ENCODE results near the gene PAMR1.
"Not testable (repeated sequence)": the region's sequence is repeated elsewhere in the genome, so short reads cannot be mapped to it uniquely, and the experiment has no call there.

PAMR1 gene, protein sequence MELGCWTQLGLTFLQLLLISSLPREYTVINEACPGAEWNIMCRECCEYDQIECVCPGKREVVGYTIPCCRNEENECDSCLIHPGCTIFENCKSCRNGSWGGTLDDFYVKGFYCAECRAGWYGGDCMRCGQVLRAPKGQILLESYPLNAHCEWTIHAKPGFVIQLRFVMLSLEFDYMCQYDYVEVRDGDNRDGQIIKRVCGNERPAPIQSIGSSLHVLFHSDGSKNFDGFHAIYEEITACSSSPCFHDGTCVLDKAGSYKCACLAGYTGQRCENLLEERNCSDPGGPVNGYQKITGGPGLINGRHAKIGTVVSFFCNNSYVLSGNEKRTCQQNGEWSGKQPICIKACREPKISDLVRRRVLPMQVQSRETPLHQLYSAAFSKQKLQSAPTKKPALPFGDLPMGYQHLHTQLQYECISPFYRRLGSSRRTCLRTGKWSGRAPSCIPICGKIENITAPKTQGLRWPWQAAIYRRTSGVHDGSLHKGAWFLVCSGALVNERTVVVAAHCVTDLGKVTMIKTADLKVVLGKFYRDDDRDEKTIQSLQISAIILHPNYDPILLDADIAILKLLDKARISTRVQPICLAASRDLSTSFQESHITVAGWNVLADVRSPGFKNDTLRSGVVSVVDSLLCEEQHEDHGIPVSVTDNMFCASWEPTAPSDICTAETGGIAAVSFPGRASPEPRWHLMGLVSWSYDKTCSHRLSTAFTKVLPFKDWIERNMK

DNA sequence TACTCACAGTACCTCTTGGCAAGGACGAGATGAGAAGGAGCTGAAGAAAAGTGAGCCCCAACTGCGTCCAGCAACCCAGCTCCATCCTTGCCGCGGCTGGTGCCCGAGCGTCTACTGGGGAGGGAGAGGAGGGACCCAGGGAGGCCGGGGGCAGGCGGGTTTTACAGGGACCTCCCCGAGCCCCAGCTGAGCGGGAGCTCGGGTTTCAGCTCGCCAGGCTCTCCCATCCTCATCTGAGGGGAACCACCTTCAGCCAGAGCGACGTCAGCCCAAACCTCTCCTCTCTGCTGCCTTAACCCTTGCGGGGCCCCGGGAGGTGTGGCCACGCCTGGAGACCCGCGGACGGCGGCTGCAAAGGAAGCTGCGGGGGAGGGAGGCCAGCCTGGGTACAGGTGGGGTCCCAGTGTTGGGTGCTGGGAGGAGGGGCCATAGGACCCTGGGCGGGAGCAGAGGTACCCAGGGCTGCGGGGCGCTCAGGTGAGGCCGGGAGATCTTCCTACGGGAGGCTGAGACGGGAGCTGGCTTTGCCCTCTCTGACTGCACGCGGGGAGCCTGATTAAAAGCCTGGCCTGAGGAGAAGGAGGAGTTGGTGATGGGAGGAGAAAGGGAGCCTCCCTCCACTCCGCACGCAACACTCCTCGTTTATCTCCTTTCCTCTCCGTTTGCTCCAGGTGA, at the start of gene PAMR1:
Gene PAMR1, minus strand, starts transcription at position 116 of the 675 bp plus-strand sequence. Its CDS starts 31 bp downstream, at position 85.
- FAIRE-seq = no peak

DNA sequence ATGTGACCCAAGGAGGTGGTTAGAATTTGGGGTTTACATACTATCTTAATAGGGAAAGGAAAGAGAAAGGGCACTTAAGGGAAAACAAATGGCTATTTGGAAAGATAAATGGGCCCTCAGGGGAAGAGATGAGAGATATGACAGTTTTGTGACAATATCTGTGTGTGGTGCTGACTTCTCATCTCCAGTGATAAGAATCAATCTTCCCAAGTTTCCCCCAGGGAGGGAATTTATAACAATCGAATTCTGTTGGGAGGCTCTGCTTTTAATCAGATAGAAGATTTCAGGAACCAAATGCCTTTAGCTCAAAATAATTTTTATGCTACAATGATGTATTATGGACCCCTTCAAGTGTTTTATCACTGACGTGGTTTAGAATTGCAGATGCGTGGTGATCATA, 46.3 kb upstream of the PAMR1 start:
- FAIRE-seq = no peak

DNA sequence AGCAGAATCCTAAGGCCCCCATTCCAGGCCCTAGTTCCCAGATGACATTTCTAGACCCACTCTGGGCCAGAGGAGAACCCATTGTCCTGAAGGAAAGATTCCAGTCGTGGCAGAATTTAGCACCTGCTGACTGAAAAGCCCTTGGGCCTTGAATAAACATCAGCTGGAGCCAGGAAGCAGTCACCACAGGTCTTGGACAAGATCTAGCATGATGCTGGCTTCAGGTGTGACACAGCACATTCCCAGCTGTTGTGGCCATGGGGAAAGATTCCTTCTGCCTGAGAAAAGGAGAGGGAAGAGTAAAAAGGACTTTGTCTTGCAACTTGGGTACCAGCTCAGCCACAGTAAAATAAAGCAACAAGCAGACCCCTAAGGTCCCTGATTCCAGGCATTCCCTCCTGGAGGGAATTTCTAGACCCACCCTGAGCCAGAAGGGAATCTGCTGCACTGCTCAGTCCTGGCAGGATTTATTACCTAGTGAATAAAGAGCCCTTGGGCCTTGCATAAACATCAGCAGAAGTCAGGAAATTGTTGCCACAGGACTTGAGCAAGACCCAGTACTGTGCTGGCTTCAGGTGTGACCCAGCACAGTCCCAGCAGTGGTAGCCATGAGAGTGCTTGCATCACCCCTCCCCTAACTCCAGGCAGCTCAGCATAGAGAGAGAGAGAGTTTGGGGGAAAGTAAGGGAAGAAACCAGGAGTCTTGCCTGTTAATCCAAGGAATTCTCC, 42.5 kb upstream of the PAMR1 start:
- FAIRE-seq = no peak

DNA sequence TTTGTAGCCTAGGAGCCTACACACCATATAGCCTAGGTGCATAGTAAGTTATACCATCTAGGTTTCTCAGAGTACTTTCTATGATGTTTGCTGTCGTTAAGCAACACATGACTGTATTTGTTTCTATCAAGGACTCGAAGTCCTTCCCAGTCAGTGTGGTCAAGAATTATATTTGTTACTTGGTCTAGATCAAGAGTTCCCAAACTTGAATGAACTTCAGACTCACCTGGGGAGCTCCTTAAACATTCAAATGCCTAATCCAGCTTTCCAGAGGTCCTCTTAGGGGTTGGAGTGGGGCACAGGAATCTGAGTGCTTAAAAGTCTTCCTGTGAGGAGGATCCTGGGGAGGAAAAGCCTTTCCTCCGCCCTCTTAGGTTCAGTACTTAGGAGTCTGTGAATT, 41.5 kb upstream of the PAMR1 start:
- FAIRE-seq = no peak

DNA sequence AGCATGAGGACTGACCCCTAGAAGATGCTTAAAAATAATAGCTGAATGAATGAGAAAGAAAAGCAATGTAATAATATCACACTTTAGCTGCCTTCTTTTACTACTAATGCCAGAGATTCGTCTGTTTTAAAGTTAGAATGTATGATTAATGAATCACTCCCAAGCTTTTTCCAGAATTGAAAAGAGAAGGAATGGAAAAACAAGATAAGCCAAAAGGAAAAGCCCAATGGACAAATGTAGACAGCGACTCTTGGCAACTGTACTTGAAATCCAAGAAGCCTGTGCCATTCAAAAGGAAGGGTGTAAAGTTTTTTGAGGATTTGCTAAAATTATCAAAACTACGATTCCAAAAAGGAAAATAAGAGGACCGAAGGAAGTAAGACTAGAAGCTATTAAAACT, 40.8 kb upstream of the PAMR1 start:
- no peak for FAIRE-seq

DNA sequence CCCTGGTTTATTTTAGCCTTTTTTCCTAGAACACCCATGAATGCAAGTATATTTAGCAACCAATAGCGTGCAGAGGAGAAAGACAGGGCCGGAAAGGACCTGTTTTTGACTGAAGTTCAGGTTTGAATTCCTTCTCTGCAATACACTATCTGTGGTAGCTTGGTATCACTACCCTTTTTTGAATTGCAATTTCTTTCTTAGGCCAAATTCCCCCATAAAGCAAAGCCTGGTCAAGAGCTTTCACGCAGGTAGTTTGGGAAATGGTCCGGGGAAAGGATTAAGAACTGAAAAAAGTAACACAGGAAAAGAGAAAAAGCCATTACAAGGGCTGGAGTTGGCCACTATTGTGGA, 38.8 kb upstream of the PAMR1 start:
- FAIRE-seq = no peak

DNA sequence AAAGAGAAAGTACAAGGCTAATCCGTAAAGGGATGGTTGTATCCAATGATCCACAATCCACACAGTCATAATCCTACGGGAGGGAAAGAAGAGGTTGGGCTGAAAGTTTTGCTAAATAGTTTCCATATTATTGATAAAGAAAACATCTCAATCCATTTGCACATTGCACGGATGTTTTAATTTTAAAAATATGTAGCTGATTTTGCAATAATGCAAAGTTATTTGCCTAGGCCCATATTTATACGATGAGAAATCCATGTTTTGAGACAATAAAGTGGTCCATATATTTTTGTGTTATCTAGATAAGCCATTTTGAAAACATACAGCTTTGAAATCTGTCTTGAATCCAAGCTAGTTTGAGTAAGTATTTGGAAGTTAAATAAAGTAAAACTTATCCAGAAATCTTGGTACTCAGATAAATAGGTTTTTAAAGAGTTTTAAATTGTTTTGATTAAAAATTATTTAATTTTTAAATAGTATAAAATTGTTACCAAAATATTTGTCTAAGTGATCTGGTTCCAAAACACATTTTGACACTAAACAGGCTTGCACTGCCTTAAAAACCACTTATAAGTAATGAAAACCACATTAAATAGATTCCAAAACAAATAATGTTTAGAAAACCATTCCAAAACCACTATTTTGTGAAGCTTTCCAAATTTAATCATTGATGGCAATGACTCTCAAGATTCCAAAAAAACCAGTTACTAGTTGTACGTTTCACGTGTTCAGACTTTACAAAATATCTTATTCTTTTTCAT, 38.2 kb upstream of the PAMR1 start:
- FAIRE-seq = no peak

DNA sequence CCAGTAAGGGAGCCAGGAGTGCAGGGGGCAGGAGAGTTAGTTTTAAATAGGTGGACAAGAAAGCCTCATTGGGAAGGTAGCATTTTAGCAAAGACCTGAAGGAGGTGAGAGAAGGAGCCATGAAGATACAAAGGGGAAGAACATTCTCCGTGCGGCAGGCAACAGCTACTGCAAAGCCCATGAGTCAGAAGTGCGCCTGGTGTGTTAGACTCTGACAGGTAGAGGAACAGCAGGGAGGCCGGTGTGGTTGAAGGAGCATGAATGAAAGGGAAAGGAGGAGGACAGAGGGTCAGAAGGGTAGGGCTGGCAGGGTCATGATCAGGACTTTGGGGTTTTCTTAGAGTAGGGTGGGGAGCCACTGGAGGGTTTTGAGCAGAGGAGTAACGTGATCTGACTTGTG, 34.5 kb upstream of the PAMR1 start:
- FAIRE-seq = no peak

DNA sequence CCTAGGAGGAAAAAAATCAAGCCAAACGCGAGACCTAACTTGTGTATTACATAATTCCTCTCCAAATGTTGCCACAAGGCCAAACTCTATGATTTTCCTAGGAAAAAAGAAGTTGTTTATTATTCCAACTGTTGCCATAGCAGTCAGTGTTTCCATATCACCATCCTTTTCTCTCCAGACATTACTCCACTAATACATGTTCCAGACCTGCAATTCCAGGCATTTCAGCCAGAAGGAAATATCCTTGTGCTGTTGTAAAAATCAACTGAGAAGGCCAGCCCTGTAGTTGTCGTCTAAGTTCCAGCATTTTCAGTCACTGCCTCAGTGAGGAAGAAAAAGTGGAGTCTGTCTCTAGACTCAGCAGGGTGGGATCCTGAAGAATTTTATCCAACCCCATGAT, 33.1 kb upstream of the PAMR1 start:
- FAIRE-seq = no peak

DNA sequence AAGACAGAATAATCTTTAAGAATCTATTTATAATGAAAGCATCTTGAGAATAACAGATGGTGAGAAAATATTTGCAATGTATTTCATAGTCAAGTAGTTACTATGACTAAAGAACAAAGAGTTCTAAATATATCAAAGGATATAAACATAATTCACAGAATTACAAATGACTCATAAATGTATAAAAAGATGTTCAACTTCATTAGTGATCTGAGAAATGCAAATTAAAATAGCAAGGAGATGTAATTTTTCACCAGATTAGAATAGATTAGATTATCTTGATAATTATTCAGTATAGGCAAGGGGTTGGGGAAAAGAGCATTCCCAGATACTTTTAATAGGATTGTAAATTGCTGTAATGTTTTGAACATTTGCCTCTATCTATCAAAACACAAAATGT, 30.1 kb upstream of the PAMR1 start:
- no peak for FAIRE-seq

DNA sequence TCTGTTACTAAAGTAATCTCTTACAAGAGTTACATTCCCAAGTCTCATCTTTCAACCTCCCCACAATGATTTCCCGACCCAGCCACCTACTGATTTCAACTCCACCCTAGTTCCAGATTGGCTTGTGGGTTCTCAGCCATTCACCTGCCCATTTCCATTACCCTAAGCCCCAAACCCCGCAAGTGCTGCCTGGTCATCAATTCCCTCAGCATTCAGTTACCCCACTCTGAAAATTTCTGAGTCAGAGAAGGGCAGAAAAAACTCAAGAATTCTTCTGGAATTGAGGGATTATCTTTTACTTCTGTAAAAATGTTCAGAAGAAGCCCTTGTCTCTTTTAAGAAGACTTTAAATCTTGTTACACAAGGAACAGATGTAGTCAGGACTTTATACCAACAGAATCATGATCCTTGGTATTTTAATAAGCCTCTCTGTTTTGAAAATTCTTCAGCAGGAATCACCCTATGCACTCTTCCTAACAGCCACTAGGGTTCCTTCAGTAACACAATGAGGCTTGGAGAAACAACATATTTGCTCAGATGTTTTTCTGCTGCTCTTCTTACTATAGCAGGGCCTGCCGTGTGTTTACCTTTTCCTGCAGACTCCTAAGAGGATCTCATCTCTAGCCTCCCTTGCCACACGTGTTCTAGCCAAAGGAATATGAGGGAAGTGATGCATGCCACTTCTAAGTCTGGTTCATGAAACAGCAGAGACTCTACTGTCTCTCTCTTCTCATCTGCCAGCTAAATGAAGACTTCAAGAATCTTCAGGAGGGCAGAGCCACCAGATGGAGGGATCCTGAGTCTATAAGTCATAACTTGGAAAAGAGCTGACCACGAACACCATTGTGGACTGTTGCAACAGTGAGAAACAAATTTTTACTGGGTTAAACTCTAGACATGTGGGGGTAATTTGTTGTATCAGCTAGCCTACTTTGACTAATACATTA, 29.3 kb upstream of the PAMR1 start:
- no peak for FAIRE-seq

DNA sequence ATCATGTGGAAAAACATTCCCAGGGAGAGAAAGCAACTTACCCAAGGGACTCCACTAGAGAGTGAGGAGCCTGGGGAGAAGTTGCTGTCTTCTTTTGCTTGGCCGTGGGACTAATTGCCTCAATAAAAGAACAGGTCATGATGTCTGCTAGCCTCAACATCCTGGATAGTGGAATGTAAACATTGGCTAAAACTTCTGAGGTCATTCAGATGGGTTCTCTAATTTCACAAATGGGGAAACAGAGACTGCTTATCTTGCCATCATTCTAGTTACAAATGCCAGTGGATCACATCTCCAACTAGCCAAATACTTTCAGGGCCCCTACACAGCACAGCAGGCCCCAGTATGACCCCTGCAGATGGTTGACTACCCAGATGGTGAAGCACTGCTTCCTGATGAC, 28.4 kb upstream of the PAMR1 start:
- FAIRE-seq = no peak

DNA sequence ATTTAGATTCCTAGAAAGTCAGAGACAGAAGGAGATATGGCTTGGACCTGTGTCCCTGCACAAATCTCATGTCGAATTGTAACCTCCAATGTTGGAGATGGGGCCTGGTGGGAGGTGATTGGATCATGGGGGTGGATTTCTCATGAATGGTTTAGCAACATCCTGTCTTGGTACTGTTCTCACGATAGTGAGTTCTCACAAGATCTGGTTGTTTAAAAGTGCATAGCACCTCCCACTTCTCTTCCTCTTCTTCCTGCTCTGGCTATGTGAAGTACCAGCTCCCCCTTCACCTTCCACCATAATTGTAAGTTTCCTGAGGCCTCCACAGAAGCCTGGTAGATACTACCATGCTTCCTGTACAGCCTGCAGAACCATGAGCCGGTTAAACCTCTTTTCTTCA, 27.6 kb upstream of the PAMR1 start:
- FAIRE-seq = no peak

DNA sequence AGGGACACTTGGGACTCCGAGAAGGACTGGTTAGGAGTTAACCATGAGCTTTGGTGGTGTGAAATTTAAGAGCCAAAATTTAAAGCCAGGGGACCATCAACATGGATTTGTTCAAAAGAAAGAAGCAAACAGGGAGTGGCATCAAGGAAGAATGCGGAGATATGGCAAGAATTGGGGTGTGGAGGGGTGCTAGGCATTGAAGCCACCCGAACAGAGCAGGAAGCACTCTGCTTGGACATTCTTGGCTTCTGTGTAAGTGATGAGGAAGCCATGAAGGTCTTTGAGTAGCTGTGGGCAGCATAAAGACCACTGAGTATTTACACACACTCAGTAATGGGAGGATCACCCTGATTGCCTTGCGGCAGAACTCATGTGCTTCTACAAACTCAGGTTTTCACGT, 27.2 kb upstream of the PAMR1 start:
- FAIRE-seq = no peak

DNA sequence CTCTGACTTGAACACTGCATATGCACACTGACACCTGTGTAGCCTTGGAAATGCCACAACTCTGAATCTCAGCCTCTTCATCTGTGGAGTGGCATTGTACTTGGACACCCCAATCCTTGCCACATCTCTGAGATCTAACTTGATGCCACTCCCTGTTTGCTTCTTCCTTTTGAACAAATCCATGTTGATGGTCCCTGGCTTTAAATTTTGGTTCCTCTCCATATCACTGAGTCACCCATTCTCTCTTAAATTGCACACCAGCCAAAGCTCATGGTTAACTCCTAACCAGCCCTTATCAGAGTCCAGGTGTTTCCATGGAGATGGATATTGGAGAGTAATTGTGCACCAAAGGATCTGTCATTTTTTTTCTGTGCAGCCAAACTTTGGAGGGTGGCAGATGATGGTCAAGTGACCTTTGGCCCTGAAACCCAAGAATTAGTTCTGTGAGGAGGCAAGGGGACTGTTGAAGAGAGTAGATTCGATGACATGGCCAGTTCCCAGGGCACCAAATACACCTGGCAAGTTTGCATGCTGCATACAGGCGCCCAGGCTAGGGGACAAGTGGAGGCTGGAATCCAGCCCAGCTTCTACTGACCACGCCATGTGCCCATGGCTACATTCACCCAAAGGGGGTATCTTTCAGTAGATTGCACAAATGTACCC, 25.1 kb upstream of the PAMR1 start:
- FAIRE-seq = no peak

DNA sequence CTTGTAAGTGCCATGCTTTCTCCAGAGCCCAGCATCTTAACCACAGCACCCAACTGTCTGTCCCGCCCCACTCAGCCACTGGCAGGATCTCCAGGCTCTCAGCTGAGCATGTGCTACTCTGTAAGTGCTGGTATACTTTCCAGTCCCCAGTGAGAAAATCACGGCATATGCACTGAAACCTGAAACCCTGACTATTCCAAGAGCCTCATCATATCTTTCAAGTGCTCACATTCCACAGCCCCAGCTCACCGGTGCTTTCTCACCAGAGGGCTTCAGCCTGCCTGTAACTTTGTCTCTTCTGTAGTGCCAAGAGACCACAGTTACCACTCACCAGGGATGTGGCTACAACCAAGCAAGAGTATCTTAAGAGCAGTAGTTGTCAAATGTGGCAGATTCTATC, 24.4 kb upstream of the PAMR1 start:
- no peak for FAIRE-seq

DNA sequence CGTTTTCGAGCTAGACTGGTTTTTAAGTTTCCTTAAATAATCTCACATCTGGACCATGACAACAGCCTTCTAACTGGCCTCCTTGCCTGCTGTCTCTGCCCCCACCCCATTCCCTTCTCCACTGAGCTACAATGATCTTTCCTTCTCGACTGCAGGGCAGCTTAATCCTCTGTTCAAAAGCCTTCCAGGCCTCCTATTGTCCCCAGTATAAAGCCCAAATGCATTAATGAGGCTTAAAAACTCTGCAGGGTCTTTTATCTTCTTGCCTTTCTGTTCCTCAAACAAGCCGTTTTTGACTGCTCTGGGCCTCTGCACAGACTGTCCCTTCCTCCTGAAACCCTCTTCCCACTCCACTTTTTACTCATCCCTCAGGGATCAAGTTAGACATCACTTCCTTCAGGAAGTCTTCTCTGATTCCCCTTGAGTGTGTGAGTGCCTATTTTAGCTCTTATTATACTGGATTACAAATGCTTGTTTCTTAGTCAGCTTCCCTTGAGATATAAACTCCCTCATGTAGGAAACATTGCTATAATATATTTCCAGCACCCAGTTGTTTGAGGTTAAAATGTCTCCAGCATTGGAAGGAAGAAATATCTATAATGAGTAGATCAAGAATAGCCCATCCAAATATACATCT, 23.6 kb upstream of the PAMR1 start:
- FAIRE-seq = no peak

DNA sequence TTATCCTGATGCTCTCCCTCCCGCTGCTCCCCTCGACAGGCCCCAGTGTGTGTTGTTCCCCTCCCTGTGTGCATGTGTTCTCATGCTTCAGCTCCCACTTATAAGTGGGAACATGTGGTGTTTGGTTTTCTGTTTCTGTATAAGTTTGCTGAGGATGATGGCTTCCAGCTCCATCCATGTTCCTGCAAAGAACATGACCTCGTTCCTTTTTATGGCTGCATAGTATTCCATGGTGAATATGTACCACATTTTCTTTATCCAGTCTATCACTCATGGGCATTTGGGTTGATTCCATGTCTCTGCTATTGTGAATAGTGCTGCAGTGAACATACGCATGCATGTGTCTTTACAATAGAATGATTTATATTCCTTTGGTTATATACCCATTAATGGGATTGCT, 22.6 kb upstream of the PAMR1 start:
- FAIRE-seq = not testable (repeated sequence)

DNA sequence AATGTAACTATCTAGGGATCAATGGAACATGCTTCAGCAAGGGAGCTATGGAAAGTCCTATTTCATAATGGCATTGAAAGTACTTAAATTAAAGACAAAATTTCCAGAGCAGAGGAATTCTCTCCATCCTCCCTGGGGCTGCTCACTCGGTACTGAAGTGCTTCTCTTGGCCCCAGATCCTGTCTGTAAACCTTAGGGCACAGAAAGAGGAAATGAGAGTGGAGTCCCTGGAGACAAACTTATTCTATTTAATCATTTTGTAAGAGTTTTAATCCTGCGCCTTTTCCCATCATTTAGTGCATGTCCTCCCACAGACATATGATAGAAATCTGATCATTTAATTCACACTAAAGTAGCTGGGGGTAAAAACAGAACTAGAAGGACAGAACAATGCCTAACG, 20.9 kb upstream of the PAMR1 start:
- no peak for FAIRE-seq

DNA sequence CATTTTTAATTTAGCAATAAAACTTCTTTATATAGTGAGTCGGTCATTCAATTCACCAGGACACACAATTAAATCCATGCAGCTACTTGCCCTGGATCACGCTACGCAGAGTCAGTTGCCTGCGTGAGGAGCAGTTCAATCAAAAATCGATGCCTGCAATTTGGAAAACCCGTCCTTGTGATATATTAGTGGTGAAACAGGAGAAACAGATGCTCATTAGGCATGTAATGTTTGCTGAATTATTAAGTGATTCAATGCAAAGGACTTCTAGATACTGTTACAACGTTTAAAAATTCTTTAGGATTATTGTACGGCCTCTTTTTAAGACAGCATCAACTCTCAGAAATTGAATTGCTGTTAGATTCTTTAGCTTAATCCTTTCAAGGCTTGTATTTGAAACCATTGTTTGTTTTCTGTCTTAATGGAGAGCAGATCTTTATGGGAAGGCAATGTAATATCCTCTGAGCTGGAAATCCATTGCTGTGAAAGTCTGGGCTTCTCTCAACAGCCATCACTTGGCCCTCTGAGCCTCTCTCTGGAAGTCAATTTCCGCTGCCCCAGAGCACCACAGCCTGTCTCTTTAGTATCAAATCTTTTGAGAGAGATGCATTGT, 20.1 kb upstream of the PAMR1 start:
- FAIRE-seq = no peak

Measured in colon (tissue), 2 donors.